HG02610 (cell line): ENCODE measurements around the gene OR8B8.
"Not testable (repeated sequence)": the region's sequence is repeated elsewhere in the genome, so short reads cannot be mapped to it uniquely, and the experiment has no call there.

Experiments
- ATAC-seq: cut with Tn5 transposase; IDR thresholded peaks from one replicate; pipeline ENCODE4 v1.9.1; 2021; ENCODE audit warnings: mild to moderate bottlenecking, moderate library complexity; ENCODE audit not compliant: unreplicated experiment

OR8B8 gene

DNA sequence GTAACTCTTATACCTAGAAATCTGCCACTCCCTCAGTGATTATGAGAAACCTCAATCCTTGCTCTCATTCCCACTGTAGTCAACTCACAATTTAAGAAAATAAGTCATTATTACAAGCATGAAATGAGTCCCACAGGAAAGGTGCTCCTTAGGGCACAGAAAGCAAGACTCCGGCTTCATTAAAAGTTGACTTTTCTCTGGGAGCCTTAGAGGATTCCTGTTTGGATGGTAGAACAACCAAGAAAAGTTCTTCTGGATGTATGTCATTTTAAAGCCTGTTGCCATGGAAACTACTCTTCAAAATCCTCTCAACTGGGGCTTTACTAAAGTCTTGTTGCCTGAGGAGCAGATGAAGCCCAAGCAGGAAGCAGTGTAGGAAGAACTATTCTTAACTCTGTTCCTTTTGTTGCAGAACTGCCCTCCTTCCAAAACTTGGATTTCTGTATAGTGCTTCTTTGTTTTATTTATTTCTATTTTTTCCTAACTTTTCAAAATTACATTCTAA lies at the start of gene OR8B8:
Gene OR8B8, minus strand, starts transcription at position 51 of the 505 bp plus-strand sequence. CDS start 4,611 bp downstream, outside the sequence.
- no peak for ATAC-seq

GRCh38 chr11:124493016-124493655 lies 47.6 kb upstream of the OR8B8 start:
- no peak for ATAC-seq

GRCh38 chr11:124483422-124483821 lies 37.9 kb upstream of the OR8B8 start:
- no peak for ATAC-seq

DNA sequence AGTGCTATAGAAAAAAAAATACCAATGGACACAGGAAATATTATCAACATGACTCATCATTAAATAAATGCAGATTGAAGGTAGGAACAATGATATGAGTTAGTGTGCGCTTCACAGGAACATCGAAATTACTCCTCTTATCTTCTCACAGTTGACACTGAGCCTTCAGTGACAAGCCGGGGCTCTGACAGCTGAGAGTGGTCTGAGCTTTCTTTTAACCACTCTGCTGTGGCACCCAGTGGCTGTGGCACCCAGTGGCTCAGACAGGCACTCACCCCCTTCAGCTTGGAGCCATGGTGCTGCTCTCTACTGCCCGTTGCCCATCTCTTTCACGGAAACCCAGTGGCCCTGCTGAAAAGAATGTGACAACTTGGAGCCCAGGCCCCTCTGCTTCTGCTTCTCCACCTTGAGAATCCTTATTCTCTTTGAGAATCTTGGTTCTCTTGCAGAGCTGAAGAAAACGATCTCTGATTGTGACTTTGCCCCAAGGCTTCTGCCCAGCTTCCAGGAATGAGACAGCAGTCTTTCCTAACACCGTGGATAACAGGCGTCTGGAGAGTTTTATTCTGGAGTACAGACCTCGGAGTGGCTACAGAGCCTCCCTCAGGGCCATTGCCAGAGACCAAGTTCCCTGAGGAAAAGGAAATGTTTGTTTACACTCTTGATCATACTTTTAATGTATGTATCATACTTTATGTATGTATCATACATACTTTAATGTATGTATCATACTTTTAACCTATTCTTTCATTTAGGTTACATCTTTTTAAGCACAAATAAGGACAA lies 37.1 kb upstream of the OR8B8 start:
- ATAC-seq, result no peak

DNA sequence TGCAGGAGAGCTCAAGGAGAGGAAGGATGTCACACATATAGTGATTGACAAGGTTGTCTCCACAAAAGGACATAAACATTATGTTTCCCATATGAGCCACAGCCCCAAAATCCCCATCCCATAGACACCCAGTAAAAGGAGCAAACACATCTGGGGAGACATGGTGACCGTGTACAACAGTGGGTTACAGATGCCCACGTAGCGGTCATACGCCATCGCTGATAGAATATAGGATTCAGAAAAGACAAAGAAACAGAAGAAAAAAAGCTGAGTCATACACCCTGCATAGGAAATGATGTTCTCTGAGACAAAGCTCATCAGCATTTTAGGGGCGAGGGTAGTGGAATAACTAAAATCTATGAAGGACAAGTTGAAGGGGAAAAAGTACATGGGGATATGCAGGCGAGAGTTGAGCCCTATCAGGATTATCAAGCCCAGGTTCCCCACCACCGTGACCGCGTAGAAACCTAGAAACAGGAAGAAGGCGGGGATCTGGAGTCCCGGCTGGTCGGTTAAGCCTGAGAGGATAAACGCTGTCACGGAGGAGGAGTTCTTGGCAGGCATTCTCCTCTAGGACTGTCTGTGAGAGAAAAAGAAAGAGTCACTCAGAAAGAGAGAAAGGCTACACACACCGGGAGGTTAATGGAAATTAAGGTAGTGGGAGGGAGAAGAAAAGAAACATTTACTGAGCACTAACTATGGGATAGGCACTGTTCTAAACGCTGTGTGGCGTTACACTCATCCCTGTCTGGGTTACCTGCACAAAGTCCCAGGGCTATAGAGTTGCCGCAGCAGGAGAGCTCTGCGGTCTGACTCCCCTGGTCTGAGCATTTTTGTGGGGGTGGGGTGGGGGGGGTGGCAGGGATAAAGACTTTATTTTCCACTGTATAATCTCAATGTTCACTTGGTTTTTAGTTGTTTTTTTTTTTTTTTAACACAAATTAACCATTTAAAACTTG lies 36.1 kb upstream of the OR8B8 start:
- no peak for ATAC-seq

- no peak for ATAC-seq
Observed at GRCh38 chr11:124479561-124479960, 34.1 kb upstream of the OR8B8 start.

GRCh38 chr11:124475265-124475664 lies 29.8 kb upstream of the OR8B8 start:
- no peak for ATAC-seq

- no peak for ATAC-seq
Observed at GRCh38 chr11:124474779-124475178, 29.3 kb upstream of the OR8B8 start.

GRCh38 chr11:124474079-124474478 lies 28.6 kb upstream of the OR8B8 start:
- no peak for ATAC-seq

- ATAC-seq, result no peak
Observed at GRCh38 chr11:124473476-124473875, 28.0 kb upstream of the OR8B8 start.

- no peak for ATAC-seq
Observed at GRCh38 chr11:124470561-124471227, 25.2 kb upstream of the OR8B8 start.

DNA sequence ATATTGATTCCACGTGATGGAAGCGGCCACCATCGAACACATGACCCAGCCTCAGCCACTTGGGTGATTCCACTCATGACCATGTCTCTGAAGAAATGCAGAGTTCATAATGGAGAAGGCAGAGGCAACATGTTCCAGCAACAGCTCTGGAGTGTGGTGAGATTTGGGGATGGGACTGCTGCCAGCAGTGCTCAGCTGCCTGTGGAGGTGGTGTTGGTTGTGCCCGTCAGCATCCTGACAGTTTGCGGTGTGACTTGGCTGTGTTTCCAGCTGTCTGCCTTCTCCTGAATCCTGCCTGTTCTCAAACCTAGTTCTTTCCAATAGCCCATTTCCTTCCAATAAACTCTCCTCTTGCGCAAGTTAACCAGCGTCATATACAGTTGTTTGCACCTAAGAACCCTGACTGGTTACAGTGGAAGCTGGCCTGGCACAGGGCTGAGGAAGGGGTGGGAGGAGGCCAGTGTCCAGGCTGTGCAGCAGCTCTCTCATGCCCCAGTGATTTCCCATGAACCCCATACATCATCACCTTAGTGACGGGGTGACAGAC lies 22.0 kb upstream of the OR8B8 start:
- ATAC-seq, result no peak

GRCh38 chr11:124465368-124465767 lies 19.9 kb upstream of the OR8B8 start:
- no peak for ATAC-seq

DNA sequence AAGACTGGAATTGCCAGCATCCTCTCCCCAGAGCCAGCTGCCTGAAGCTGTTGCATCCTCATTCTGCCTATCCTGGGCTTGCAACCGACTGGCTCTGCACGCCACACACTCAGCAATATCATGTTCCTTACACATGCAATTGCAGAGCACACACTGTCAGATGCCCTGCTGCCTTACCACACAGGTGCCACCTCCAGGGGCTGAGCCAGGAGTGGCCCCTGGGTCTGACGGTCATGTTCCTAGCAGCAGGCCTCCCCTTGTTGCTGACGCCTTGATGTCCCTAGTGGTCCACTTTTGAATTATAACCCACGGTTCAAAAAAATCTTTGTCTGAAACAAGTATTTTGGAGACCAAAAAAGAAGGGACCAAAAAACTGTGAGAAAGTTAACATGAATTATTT lies 18.5 kb upstream of the OR8B8 start:
- no peak for ATAC-seq

- no peak for ATAC-seq
Observed at GRCh38 chr11:124463324-124463723, 17.8 kb upstream of the OR8B8 start.

- ATAC-seq, result no peak
Observed at GRCh38 chr11:124460459-124460858, 15.0 kb upstream of the OR8B8 start.

DNA sequence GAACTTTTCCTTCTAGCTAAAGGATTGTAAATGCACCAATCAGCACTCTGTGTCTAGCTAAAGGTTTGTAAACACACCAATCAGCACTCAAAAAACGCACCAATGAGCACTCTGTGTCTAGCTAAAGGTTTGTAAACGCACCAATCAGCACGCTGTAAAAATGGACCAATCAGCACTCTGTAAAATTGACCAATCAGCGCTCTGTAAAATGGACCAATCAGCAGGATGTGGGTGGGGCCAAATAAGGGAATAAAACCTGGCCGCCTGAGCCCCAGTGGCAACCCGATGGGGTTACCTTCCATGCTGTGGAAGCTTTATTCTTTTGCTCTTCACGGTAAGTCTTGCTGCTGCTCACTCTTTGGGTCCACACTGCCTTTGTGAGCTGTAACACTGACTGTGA lies 13.9 kb upstream of the OR8B8 start:
- ATAC-seq, result not testable (repeated sequence)

DNA sequence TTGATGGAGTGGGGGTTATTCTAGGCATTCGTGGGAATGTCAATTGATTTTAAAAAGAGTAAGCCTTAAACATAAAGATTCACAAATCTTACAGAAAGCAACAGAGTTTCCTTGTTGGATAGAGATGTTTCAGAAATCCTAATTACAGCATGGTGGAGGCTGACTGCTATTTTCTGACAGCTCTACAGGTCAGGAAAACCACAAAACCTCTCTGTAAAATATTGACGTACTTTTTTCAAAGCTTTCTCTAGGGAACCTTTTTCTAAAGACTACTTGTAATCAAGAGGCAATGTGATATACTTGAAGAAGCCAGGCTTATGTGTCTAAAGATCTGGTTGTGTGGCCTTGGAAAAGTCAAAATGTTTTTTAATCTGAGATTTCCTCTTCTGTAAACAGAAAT lies 9.1 kb upstream of the OR8B8 start:
- ATAC-seq, result no peak

DNA sequence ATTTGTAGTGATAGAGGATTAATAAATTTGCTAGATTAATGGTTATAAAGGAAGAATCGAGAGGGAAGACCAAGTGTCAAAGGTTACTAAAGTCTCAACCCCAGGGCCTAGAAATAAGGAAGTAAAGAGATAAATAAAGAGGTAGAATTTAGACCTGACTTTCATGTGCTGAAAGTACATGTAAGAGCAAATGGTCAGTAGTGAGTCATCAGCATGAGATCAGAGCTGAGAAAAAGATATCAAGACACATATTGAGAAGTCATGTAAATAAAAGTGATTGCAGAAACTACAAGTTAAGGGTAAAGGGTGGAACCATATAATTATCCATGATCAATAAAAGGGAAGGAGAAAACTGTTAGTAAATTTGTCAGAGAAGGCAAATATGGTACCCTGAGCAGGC lies 1.4 kb upstream of the OR8B8 start:
- no peak for ATAC-seq

DNA sequence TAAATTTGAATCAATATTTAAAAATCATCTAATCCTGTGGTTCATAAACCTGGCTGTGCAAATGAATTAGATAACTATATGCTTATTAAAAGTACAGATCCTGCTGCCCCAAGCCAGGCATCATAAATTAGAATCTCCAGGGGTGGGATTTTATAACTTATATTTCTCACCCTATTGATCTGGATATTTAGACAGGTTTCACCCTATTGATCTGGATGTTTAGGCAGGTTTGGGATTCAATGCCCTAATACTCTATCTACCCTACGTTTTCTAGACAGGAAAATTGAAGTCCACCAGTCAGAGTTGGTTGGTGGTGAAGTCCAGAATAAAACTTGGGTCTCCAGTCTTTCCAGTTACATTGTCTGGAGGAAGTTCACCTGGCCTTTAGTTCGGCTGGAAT lies 2.6 kb downstream of the OR8B8 start:
- no peak for ATAC-seq
